ENCODE data around the gene EXOC6B. TPM values are rescaled to one million over a fixed set of nuclear protein-coding genes. Genes with fewer than 3 reads are reported as not detected.

The EXOC6B gene
- total and polyA plus RNA-seq, 10 of the 15 experiments (the other 5 are each of a cell fraction or from before 2014, with no cell fraction given) = 0.23 to 2.2 (median 1.2) TPM

DNA sequence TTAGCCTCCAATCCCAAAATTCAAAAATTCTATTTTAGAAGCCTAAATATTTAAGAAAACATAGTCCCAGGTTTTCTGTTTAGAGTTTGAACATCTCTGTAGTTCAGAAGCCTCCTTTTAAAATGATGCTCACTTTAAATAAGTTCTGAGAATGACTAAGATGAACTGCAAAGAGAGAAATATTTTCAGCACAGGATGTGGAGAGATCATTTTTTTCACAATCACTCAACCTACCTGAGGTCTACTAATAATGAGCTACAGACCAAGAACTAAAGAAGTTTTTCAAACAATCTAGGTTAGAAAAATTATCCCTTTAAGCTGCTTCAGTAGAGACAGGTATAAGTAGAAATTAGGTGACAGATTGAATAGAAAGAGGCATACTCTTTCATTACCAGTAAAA lies 493.1 kb downstream of the EXOC6B start:
- Histone ChIP-seq H3K27ac (ENCODE audit: control insufficient read depth, insufficient read depth) (no peak overlapping the region), H3K36me3 (ENCODE audit: control insufficient read depth in 2 of 2, insufficient read depth in 2 of 2, low read length in 1 of 2) (no peaks in the 10 kb centered on the region), H4K20me1 (ENCODE audit: control insufficient read depth, insufficient read depth) (no peaks in the 10 kb centered on the region), H3K4me2 (ENCODE audit: control insufficient read depth, insufficient read depth) (no peak overlapping the region), H3K9me3 (replicated peaks; ENCODE audit: control insufficient read depth, insufficient read depth, low read length) (no peaks in the 10 kb centered on the region), H3K4me1 (ENCODE audit: control insufficient read depth, insufficient read depth, low read length) (no peaks in the 10 kb centered on the region), H3K4me3 (no peak overlapping the region), H3K27me3 (replicated peaks in 1 of 2; ENCODE audit: control insufficient read depth in 2 of 2, insufficient read depth in 2 of 2, low read length in 1 of 2) (no peaks in the 10 kb centered on the region), H2AFZ (ENCODE audit: control insufficient read depth, low read depth, low read length) (no peak overlapping the region), H3K9ac (ENCODE audit: control insufficient read depth, insufficient read depth, low read length) (no peak overlapping the region), H3K79me2 (ENCODE audit: control insufficient read depth, insufficient read depth, low read length) (no peaks in the 10 kb centered on the region)
- intact Hi-C loops (cut with micrococcal nuclease; ENCODE audit: unreplicated experiment) (no loop called here), in situ Hi-C loops (cut with MboI) (no loop called here)
- FAIRE-seq (no peak), ATAC-seq (no peak), DNase-seq (ENCODE audit: low read depth, low spot score) (no peak)
- CTCF ChIA-PET = no interaction called here
- SMC1A ChIA-PET (ENCODE audit: uncharacterized antibody, unreplicated experiment) = interaction anchor here (1.8 kb wide), 1 partner anchor 16 kb away, joined by 4 read pairs; no protein-coding TSS in a partner anchor
- RAD21 ChIA-PET (ENCODE audit: unreplicated experiment) = no interaction called here
- no TSS peak for BruUV-seq (replicated peaks)
- POLR2A ChIA-PET = no interaction called here
- TF ChIP-seq POLR2AphosphoS5 (IDR thresholded peaks at IDR 0.05; ENCODE audit: low read length) (no peak), EP300 (IDR thresholded peaks at IDR 0.05; ENCODE audit: borderline replicate concordance in 1 of 2, control insufficient read depth in 1 of 2, low read depth in 2 of 2, low read length in 2 of 2) (no peak), MXI1 (IDR thresholded peaks at IDR 0.05; ENCODE audit: low read depth, low read length) (no peak), ZBTB33 (IDR thresholded peaks at IDR 0.05) (no peak), SMAD1 (IDR thresholded peaks at IDR 0.05; ENCODE audit: low read depth, partially characterized antibody) (no peak), BRCA1 (IDR thresholded peaks at IDR 0.05; ENCODE audit: low read depth, low read length) (no peak), JUND (IDR thresholded peaks at IDR 0.05; ENCODE audit: low read depth, low read length) (no peak), RAD21 (IDR thresholded peaks at IDR 0.05; ENCODE audit: insufficient read depth, low read depth, low read length) (no peak), KDM1A (IDR thresholded peaks at IDR 0.05; ENCODE audit: borderline replicate concordance) (no peak)

Data from GM12878 (cell line).